GM18907 (cell line): ENCODE measurements around the gene SCNN1A.
A peak's percentile ranks its signal among the peaks of the same experiment; 100 is the strongest.

ENCODE experiments used
- ATAC-seq: cut with Tn5 transposase; IDR thresholded peaks from one replicate; pipeline ENCODE4 v1.9.1; 2021; ENCODE audit warnings: mild to moderate bottlenecking, moderate library complexity; ENCODE audit not compliant: unreplicated experiment

SCNN1A gene

DNA sequence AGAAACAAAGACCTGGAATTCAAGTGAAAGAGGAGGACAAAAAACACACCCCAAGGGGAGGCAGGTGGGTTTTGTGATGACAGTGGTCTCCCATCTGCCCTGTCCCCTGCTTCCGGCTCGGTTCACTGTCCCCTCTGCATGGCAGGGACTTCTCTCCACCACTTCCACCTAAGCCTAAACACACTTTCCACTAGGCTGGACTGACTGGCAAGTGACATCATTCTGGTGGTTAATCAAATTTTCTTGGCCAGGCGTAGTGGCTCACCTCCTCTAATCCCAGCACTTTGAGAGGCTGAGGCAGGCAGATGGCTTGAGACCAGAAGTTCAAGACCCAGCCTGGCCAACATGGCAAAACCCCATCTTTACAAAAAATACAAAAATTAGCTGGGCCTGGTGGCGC, 53.0 kb downstream of the SCNN1A start:
- no peak for ATAC-seq

DNA sequence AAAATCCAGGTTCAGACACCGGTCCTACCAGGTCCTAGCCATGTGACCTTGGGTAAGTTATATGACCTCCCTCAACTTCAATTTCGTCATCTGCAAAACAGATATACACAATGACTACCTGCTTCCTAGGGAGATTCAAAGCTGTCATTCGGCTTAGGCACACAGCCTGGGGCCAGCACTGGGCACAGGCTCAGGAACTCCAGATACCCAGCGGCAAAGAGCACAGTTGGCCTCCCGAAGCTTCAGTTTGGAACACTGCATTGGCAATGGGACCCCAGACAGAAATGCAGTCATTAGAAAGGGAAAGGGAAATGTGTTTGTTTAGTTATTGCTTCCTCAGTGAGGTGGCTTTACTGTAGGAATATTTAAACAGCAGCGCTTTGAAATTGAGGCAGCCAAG, 53.5 kb downstream of the SCNN1A start:
- ATAC-seq, result no peak

DNA sequence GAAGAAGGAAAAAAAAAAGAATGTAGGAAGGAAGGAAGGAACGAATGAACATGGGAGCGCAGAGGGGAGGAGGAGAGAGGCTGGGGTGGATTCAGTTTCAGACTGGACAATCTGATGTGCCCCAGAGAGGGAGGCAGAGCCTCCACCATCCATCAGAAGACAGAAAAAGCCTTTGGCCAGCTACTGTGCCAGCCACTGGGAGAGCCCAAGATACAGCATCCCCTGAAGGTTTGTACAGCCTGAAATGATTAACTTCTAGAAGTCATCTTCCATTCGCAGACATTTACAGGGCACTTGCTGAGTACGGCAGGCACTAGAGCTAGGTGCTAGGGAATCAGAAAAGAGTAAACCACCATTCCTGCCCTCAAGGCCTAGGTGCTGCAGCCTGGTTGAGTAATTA, 55.9 kb downstream of the SCNN1A start:
- ATAC-seq, result no peak

DNA sequence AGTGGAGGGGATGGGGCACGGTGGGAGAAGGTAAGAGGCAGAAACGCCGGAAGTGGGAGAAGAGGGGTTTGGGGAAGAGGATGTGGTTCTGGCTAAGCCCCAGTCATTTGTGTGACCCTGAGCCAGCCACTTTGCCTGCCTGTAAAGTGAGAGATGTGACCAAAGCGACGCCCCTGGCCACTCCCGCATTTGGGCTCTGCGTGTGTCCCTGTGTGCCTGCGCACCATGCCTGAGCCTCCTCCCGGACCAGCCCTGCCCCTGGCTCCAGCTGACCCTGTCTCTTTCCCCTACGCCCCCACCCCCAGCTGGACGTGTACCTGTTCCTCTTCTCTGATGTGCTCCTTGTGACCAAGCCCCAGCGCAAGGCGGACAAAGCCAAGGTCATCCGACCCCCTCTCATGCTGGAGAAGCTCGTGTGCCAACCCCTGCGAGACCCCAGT, 56.9 kb downstream of the SCNN1A start:
- ATAC-seq, result no peak

DNA sequence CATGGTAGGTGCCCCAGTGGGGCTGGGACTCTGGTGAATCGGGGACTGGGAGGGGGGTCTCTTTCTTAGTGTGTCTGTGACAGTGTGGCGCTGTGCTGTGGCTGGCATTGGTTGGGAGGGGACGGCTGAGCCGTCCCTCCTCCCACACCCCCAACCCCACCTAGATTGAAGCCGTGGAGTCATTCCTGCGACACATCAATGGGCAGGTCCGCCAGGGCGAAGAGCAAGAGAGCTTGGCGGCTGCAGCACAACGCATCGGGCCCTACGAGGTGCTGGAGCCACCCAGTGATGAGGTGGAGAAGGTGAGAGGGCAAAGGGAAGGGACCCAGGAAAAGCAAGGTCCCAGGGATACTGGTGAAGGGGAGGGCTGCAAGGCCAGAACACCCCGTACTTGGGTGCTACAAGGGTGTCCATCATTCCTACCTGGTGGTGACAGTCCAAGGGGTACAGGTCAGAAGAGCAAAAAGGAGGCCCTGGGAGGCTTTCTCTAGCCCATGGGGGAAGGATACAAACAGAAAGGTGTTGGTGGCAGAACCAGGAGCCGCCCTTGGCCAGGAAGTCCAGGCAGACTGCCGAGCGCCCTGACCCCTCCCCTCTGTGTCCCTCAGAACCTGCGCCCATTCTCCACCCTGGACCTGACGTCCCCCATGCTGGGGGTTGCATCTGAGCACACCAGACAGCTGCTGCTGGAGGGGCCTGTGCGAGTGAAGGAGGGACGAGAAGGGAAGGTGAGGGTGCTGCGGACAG, 57.5 kb downstream of the SCNN1A start:
- no peak for ATAC-seq

DNA sequence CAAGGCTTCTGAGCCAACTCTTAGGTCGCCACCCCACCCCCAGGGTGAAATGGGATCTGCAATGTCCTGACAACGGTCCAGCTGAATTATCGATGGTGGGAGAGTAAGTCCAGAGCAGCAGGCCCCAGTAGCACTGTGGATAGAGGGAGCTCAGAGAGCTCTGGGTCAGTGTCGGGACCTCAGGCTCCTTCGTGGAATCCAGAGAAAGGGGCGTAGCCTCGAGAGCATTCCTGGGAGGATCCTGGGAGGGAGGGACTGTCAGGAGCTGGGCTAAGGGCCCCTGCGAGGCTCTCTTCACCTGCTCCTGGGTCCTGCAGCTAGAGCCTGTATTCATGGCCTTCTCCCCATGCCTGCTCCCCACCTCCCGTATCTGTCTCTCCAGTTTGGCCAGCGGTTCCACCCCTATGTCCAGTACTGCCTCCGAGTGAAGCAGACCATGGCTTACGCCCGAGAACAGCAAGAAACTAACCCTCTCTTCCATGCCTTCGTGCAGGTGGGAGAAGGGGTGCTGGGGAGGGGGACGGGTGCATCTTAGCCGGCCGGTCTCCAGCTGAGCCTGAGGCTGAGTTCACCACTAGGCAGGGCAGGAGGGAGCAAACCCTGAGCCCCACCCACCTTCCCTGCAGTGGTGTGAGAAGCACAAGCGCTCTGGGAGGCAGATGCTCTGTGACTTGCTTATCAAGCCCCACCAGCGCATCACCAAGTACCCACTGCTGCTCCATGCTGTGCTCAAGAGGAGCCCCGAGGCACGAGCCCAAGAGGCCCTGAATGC, 58.3 kb downstream of the SCNN1A start:
- no peak for ATAC-seq

DNA sequence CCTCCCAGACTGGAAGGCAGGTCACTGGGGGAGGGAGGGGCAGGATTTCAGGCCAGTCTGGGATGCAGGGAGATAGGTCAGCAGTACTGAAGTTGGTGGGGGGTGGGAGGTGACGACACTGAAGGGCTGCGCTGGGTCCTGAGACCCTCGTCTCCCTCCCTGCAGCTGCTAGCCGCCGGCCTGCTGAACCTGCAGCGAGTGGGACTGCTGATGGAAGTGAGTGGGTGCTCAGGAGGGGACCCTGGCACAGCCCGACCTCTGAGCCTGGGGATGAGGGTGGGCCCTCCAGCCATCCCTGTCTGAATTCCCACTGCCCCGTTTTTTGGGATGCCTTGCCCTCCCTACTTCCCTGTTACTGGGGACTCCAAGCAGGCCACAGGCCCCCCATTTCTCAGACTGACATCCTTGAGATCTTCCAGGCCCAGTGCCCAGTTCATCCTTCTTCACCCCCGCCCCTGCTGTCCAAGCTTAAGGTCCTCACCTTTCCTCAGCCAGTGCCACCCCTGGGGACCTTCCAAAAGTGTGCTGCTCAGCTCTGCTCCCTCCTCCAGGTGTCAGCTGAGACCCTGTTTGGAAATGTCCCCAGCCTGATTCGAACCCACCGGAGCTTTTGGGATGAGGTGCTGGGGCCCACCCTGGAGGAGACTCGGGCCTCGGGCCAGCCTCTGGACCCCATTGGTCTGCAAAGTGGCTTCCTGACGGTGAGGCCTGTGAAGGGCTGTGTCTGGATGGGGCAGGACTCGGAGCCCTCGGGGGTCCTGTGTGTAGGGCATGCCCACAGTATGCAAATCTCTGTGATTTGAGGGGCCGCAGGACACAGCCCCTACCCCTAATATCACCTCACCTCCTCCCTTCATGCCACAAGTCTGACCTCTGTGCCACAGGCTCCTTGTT, 59.4 kb downstream of the SCNN1A start:
- ATAC-seq, result no peak

DNA sequence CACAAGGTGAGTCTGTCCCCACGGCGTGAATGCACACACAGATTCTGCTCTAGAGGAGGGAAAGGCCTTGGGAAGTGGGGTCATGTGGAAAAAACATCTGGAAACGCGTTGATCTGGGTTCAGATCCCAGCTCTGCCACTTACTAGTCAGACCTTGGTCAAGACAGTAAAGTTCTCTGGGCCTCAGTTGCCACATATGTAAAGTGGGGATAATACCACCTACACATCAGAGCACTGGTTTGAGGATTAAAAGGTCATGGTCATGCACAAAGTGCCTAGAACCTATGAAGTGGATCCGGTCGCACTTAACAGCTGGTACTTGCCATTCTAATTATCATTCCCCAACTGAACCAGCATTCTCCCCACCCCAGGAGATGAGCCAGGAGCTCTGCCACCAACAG, 60.2 kb downstream of the SCNN1A start:
- ATAC-seq, result no peak

DNA sequence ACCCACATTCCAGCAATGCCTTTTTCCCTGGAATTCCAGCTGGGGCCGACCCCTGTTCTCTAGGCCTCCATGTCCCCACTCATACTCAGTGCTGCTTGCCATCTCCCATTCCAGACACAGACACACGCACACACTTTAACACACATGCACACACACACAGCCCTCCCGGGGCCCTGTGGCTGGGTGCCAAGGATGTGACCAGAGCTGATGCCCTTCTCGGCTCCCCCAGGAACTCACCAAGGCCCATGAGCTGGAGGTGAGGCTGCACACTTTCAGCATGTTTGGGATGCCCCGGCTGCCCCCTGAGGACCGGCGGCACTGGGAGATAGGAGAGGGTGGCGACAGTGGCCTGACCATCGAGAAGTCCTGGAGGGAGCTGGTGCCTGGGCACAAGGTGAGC, 60.6 kb downstream of the SCNN1A start:
- no peak for ATAC-seq

DNA sequence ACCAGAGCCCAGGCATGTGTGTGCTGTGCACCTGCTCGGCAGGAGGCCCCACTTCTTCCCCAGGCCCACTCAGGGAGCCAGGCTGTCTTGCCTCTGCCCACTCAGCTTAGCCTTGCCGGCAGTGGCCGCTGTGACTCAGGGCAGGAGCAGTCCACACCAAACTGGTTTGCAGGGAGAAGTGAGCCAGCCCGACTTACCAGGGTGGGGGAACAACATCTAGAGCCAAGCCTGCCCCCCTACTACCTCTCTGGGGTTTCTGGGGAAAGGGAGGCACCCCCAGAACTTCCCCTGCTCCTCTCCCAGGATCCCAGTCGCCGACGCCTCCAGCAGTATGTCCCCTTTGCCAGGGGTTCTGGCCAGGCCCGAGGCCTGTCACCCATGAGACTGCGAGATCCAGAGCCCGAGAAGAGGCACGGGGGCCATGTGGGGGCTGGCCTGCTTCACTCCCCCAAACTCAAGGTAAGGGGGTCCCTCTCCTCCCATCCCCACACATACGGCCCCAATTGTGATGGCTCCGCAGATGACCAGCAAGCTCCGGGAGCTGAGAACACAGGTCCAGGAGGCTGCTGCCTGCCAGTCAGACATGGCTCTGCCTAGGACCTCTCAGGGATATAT, 61.9 kb downstream of the SCNN1A start:
- no peak for ATAC-seq

DNA sequence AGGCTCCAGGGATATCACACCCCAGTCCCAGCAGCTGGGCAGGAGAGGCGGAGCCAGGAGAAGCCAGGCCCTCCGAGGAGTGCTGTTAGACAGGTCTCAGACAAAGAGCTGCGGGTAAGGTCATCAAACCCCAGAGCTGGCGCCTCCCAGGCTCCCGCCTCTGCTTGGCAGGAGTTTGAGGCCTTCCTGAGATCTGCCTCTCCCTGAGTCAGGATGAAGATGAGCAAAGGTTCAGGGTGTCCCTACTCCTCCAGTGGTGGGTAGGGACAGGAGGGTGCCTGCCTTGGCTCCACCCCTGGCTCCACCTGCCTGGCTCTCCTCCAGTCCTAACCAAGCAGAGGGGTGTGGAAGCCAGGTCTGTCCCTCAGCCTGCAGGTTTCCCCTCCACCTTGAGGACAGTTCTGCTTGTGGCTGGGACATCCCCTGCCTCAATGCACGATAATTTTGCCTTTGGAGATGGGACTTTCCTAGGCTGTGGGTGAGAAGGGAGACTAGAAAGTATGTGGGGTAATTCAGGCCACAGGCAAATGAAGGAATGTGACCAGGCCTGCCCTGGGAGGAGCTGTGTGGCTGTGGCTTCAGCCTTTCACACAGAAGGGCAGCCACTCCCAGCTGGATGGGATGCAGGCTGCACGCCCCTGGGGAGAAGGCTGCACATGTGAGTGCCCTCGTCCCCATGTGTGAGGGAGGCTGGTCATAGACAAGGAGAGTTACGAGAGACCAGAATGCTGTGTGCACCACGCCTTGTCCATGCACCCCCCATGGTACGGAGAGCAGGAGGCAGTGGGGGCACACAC, 62.6 kb downstream of the SCNN1A start:
- ATAC-seq, result peak; percentile 67

DNA sequence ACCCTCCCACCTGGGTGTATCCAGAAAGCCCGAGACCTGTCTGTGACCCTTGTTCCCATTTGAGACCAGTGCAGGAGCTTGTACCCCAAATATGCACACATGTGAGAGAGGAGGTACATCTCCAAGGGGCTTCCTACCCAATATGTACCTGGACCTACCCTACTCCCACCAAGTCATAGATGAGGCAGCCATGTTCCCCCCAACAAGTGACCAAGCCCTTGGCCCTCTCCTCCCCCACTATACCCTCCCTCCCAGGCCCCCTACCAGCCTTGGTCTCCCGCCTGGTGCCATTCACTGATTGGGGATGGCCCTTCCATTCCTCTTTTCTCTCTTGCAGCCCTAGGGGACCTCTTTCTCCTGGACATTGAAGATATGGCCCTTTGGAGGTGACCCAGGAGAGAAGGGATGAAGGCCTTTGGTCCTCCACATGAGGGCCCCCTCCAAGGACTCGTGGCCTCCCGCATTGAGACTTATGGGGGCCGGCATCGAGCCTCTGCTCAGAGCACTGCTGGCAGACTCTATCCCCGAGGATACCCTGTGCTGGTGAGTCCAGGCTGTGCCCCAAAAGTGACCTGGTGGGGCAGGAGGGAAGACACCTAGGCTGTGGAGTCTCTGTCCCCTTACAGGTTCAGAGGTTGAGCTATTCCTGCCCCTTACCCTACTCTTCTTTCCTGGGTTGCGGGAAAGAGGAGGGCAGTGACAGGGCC, 63.4 kb downstream of the SCNN1A start:
- ATAC-seq, result no peak

DNA sequence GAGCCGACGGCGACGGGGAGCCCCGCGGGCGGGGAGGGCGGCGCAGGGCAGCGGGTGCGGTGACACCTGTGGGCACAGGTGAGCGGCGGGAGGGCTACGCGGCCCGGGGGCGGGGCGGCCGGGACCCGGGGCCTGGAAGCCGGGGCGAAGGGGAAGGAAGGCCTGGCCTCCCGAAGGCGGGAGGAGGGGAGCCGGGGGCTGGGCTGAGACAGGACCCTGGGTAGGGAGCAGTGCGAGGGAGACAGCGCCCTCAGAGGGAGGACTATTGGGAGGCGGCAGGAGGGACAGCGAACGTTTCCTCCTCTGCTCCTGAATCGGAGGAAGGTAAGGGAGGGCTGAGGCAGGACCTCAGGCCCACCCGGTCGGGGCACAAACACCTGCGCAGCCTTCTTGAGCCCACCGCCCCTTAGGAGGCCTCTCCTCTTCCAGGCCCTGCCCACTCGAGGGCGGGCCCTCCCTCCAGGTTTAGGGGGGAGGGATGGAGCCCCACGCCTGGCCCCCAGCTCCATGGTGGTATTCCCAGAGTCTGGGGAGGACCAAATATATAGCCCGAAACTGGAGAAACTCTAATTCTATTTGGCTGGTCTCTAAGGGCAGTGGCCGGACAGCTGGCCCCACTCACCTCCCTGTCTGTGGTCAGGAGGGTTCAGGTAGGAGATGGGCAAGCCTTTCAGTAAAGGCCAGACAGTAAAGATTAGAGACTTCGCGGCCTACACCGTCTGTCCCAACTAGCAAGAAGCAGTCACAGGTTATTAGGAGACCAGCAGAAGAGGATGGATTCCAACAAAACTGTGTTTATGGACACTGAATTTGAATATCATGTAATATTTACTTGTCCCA, 64.4 kb downstream of the SCNN1A start:
- ATAC-seq, result no peak

DNA sequence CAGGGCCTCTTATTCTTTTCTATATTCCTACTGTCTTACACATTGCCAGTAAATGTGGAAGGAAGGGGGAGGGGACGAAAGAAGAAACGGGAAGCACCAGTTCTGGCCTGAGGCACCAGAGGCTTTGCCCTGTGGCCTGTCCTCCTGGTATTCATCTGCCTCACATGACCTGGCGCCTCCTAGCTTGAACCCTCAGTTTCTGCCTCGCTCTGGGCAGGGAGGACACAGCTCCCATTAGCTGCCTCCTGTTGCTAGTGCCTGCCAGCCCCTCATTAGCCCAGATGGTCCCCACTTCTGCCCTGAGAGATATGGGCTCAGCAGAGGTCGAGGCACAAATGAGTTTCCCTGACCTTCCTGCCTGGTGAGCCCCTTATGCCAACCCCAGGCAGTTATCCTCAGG, 67.8 kb downstream of the SCNN1A start:
- ATAC-seq, result no peak

DNA sequence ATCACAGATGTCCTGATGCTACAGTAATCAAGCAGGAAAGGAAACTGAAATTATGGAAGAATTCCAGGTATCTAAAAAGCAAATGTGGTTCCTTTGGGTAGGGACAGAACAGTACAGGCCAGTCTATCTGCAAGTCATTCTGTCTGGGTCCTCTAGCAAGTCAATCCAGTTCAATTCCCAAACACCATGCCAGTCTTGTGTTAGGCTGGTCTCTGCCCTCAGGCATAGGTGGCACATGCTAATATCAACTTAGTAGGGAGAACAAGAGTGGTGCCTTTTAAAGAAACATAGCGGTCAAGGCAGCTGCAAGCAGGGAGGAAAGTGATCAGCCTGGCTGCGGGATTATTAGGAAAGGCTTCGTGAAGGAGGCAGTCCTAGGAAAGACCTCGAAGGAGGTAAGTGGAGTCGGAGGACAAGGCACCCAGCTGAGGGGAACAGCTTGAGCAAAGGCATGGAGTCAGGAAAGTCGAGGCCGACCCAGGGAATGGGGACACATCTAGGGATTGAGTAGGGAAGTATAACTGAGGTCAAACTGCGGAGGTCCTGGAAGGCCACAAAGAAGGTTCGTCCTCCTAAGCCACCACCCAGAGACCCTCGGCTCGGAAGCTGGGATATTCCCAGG, 68.7 kb downstream of the SCNN1A start:
- no peak for ATAC-seq

DNA sequence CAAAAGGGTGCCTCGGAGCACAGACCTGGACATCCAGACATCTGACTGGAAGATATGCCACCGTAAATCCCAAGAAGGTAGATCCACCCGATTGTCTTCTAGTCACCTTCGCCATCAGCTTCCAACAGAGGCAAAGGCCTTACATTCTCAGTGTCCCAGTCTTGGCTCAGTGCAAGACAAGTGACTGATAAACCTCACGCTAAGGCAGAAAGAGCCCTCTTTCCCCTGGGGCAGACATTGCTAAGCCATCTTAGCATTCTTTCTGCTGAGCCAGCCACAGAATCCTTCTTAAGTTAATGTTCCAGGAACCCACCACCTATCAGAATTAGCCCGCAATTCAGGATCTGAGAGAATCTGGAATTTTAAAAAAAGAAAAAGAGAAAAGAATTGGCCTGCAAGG, 69.2 kb downstream of the SCNN1A start:
- no peak for ATAC-seq

DNA sequence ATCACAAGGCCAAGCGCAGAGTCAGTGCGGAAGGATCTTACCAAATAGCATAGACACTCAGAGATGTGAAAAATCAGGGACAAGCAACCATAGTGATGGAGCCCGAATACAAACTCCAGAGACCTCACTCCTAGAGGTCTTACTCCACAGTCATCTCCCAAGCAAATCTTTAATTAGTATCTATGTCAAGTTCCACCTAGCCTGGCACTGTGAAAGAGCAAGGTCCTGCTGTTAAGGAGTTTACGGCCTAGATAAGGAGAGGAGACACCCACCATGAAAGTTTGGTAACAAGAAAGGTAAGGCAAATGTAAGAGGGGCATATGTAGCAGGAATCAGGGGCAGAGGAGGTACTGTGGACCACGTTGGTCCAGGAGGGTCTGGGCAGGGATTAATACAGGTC, 72.3 kb downstream of the SCNN1A start:
- no peak for ATAC-seq

DNA sequence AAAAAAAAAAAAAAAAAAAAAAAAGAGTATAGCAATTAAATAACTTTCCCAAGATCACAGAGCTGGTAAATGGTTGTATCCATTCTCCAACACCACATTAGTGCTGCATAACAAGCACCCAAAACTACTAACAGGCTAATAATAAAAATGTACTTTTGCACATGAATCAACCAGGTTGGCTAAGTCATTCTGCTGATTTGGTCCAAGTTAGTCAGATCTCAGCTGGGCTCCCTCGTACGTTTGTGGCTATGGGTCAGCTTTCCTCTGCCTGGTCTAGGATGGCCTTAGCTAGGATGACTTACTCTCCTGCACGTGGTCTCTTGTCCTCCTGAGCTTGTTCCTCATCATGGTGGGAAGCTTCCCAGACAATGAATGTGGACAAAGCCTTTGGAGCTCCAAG, 72.7 kb downstream of the SCNN1A start:
- no peak for ATAC-seq
